SU-DHL-6 (cell line): ENCODE results near the gene EFNB2.

Experiments
- H2AFZ ChIP-seq: fragments of 200-600 bp; sonication (generic); 2 replicates; pipeline ENCODE4 v1.6.1; 2014; ENCODE audit warnings: low read depth, mild to moderate bottlenecking, moderate library complexity, mixed read lengths, antibody characterized with exemption, low read length; ENCODE audit not compliant: severe bottlenecking
- H3F3A ChIP-seq: fragments of 200-600 bp; shearing (Covaris generic); 2 replicates; pipeline ENCODE4 v1.6.0; 2016; ENCODE audit warnings: antibody characterized with exemption, mild to moderate bottlenecking; ENCODE audit not compliant: insufficient read depth
- H3K27ac ChIP-seq: fragments of 200-600 bp; sonication (generic); 2 replicates; pipeline ENCODE4 v1.5.1; 2016; ENCODE audit warnings: low read depth, mild to moderate bottlenecking, low read length, moderate library complexity, mixed read lengths
- H3K27me3 ChIP-seq: fragments of 200-600 bp; sonication (generic), shearing (Covaris generic); 2 replicates; pipeline ENCODE4 v1.6.0; 2014; ENCODE audit warnings: mild to moderate bottlenecking, low read length
- H3K36me3 ChIP-seq: fragments of 200-600 bp; sonication (generic); 2 replicates; pipeline ENCODE4 v1.6.1; 2014; ENCODE audit warnings: mild to moderate bottlenecking, low read length, mixed read lengths
- H3K4me2 ChIP-seq: fragments of 300-600, 200-600 bp; shearing (Covaris generic), sonication (generic); 2 replicates; pipeline ENCODE4 v1.6.0; 2014; ENCODE audit warnings: low read length, low read depth, mild to moderate bottlenecking; ENCODE audit not compliant: poor library complexity, severe bottlenecking
- H3K4me3 ChIP-seq: fragments of 200-600 bp; sonication (generic); 2 replicates; pipeline ENCODE4 v1.5.1; 2014; ENCODE audit warnings: antibody characterized with exemption, low read length, mild to moderate bottlenecking, mixed read lengths; ENCODE audit not compliant: insufficient read depth, poor library complexity, severe bottlenecking
- H3K79me2 ChIP-seq: fragments of 200-600 bp; sonication (generic); 2 replicates; pipeline ENCODE4 v1.6.1; 2014; ENCODE audit warnings: mild to moderate bottlenecking, low read length, moderate library complexity; ENCODE audit not compliant: insufficient read depth
- H3K9ac ChIP-seq: fragments of 200-600 bp; sonication (generic); 2 replicates; pipeline ENCODE4 v1.7.0; 2014; ENCODE audit warnings: mild to moderate bottlenecking, low read length
- H3K9me2 ChIP-seq: fragments of 200-600 bp; sonication (generic); replicated peaks from 2 replicates; pipeline ENCODE4 v1.6.1; 2014; ENCODE audit warnings: low read length; ENCODE audit not compliant: insufficient read depth
- H3K9me3 ChIP-seq: fragments of 200-600 bp; sonication (generic); 2 replicates; pipeline ENCODE4 v1.6.1; 2014; ENCODE audit warnings: low read length, mixed read lengths; ENCODE audit not compliant: insufficient read depth
- H4K20me1 ChIP-seq: fragments of 200-600 bp; sonication (generic); 2 replicates; pipeline ENCODE4 v1.6.1; 2014; ENCODE audit warnings: low read depth, mild to moderate bottlenecking, antibody characterized with exemption, low read length, moderate library complexity, mixed read lengths
- CTCF ChIP-seq: fragments of 200-600 bp; sonication (generic); IDR thresholded peaks from one replicate; pipeline ENCODE4 v1.5.1; 2017; ENCODE audit warnings: antibody characterized with exemption, mild to moderate bottlenecking, low read length, moderate library complexity; ENCODE audit not compliant: insufficient read depth, poor library complexity, severe bottlenecking
- EZH2phosphoT487 ChIP-seq: fragments of 200-600 bp; sonication (generic), shearing (Covaris generic); conservative IDR thresholded peaks from 2 replicates; pipeline ENCODE4 v1.6.1; 2018; ENCODE audit warnings: mild to moderate bottlenecking, antibody characterized with exemption, low read length, moderate library complexity, mixed read lengths

Gene EFNB2

GRCh38 chr13:106569233-106570095 is 34.0 kb upstream of the EFNB2 start:
- H3K4me2 ChIP-seq: peak overlapping the region; percentile 95
- TF ChIP-seq EZH2phosphoT487: no peak
- no peak for TF ChIP-seq CTCF
- peaks cover 24% of the 10 kb centered on the region for H4K20me1 ChIP-seq
- H3K9ac ChIP-seq: peak overlapping the region; percentile 99
- H3K27ac ChIP-seq: no peak overlapping the region
- no peaks in the 10 kb centered on the region for H3F3A ChIP-seq
- no peak overlapping the region for H2AFZ ChIP-seq
- H3K4me3 ChIP-seq: peak overlapping the region; percentile 98
- no peaks in the 10 kb centered on the region for H3K27me3 ChIP-seq
- H3K36me3 ChIP-seq: no peaks in the 10 kb centered on the region
- H3K79me2 ChIP-seq: peaks cover 38% of the 10 kb centered on the region
- H3K9me3 ChIP-seq: no peaks in the 10 kb centered on the region
- no peaks in the 10 kb centered on the region for H3K9me2 ChIP-seq

- Histone ChIP-seq H3K36me3 (no peaks in the 10 kb centered on the region), H3K27me3 (no peaks in the 10 kb centered on the region), H3K27ac (peak overlapping the region; percentile 86), H3F3A (no peaks in the 10 kb centered on the region), H3K9ac (peak overlapping the region; percentile 99), H3K9me2 (no peaks in the 10 kb centered on the region), H2AFZ (peak overlapping the region; percentile 87), H3K79me2 (peaks cover 48% of the 10 kb centered on the region), H3K4me2 (peak overlapping the region; percentile 95), H3K9me3 (no peaks in the 10 kb centered on the region), H4K20me1 (peaks cover 34% of the 10 kb centered on the region), H3K4me3 (peak overlapping the region; percentile 98)
- no peak for TF ChIP-seq CTCF
- no peak for TF ChIP-seq EZH2phosphoT487
Measured at GRCh38 chr13:106568299-106569003, 33.0 kb upstream of the EFNB2 start.

- Histone ChIP-seq H3K36me3 (no peaks in the 10 kb centered on the region), H3K9me2 (no peaks in the 10 kb centered on the region), H3K4me3 (peak within 1 kb of the TSS; percentile 98), H3K27me3 (no peaks in the 10 kb centered on the region), H3K27ac (peak within 1 kb of the TSS; percentile 86), H3F3A (no peaks in the 10 kb centered on the region), H3K4me2 (peak within 1 kb of the TSS; percentile 95), H2AFZ (peak within 1 kb of the TSS; percentile 87), H3K9ac (peak within 1 kb of the TSS; percentile 99), H4K20me1 (peaks cover 40% of the 10 kb centered on the region), H3K79me2 (peaks cover 56% of the 10 kb centered on the region), H3K9me3 (no peaks in the 10 kb centered on the region)
- no peak for TF ChIP-seq CTCF
- TF ChIP-seq EZH2phosphoT487: no peak
Measured at GRCh38 chr13:106567474-106568298, 32.2 kb upstream of the EFNB2 start, which contains the start of gene ARGLU1. Gene ARGLU1 (minus strand): TSS chr13:106568137. CDS start chr13:106567919, 218 bp downstream.
